Frontal cortex (tissue), 4 donors: ENCODE results near the gene HTRA1. TPM values are rescaled to one million over a fixed set of nuclear protein-coding genes. Genes with fewer than 3 reads are reported as not detected.

Experiments used
- DNase-seq, 2 donors: peaks; one replicate each; pipeline ENCODE4 v3.0.0; 2012; ENCODE audit warnings: low spot score in 2 of 2
- FAIRE-seq: peaks from 2 replicates; lab custom pipeline; 2012; peaks lifted over from hg19 to GRCh38; lab: Jason Lieb, UNC
- total RNA-seq: library from RNA; depleted of rRNA; stranded (reverse); fragments of >200 nt; gene quantifications from one replicate; pipeline ENCODE4 v1.2.3, GENCODE V29; 2014
- donor health status: control.
- donor health status: control.
- donor health status: control.

Gene HTRA1
- total RNA-seq, 1 donor from 2014 or later: 41.2 TPM

DNA sequence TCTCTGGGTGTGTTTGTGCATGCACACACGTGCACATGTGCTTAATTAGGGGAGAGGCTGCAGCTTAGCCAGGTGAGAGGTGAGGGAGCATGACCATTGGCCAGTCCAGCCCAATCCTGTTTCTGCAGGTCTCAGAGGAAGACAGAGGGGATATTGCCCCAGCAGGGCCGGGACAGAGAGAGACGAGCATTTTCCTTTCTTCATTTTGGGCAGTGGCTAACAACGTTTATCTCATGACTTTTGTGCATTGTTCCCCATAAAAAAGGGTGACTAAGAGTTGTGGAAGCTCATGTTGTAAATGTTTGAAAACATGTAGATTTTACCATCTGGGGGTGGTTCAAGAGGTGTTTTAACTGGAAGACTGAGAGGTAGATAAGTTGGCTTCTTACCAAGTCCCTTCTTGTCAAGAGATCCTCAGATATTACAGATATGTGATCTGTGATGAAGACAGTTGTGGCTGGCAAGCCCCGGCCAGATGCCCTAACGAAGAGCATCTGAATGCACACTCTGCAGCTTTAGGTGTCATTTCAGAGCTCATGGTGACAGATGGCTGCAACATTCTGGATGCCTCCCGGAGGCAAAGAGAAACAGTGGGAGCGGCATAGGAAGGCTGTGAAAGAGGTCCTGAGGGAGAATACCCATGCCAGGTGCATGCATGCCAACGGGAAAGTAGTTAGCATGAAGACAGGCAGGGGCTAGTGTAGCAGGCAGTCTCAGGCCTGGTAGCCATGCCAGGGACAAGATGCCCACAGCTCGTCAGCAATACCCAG, 82.5 kb downstream of the HTRA1 start:
- FAIRE-seq: no peak
- no peak for DNase-seq

DNA sequence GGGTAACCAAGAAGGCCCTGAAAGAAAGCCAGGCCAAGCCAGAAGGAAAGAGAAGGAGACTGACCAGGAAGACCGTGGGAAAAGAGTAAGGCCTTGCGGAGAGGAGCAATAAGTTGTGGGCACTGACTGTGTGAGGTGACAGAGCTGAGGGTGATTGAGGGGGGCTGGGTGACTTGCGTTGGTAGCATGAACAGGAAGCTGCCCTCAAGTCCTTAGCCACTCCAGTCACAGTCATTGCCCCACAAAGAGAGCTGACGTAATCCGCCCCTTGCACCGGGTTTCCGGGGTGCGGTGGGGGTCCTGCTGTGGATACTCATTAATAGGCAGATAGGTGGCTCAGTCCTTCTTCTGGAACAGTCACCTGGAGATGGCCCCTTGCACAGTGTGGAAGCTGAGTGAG, 83.1 kb downstream of the HTRA1 start:
- FAIRE-seq: no peak

DNA sequence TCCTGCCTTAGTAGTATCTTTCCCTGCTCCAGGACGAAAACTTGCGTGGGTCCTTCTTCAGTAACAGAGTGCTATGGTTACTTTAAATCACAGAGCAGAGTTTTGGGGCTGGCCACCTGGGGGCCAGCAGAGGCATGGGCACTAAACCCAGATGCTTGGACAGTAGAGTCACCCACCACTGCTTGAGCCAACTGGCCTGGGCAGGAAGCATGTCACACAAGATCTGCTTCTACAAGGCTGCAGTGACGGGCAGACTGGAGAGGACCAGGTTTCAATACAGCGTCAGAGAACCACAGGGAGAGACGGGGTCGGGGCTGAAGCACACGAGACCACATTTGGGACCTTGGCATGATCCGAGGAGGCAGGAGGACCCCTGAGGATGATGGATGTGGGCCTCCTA, 84.9 kb downstream of the HTRA1 start:
- DNase-seq (no peak), FAIRE-seq (no peak)

More for the DNA sequence above, 83.1 kb downstream of the HTRA1 start:
- no peak for DNase-seq

DNA sequence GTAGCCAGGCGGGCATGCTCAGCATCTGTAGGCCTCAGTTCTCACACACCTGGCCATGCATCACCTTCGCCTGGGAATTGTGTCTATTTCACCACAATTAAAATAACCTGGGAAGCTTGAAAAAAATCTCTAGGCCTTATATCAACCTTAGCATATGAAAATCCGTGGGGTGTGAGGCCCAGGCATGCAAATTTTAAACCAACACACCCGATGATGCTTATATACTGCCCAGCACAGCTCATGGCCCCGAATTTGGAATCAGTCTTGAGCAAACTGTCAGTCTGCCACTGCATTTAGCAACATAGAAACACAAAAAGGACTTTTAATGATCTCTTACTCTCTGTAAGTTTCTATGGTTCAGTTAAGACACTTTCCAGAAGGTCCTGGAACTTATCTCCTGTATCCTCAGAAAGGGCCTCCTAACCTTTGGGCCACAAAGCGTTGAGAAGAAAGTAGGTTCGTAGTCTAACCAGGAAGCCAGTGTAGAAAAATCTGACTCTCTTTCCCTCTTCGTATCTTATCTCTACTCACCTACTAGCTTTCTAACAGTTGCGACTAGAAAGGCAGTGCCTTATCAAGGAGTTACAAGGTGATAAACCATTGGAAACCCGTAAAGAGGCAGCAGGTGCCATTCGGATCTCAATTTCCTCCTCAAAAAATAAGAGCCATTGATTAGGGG, 87.2 kb downstream of the HTRA1 start:
- DNase-seq (no peak), FAIRE-seq (no peak)

DNA sequence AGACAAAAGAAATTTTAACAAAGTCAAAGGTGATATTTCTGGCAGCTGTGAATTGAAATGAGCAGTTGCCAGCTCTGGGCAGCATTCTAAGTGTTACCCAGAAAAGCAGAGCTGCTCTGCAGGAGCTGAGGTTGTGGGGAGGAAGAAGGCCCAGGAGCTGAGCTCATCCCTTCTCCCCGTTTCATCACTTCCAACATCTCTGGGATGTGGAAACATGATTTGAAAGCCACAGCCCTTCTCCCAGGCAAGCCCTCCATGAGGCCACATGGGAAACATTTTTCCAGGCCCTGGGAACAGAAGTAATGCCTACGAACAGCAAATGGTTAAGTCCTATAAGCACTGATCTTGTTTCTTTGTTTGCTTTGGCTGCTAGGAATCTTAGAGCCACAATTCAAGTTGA, 88.3 kb downstream of the HTRA1 start:
- FAIRE-seq: no peak

DNA sequence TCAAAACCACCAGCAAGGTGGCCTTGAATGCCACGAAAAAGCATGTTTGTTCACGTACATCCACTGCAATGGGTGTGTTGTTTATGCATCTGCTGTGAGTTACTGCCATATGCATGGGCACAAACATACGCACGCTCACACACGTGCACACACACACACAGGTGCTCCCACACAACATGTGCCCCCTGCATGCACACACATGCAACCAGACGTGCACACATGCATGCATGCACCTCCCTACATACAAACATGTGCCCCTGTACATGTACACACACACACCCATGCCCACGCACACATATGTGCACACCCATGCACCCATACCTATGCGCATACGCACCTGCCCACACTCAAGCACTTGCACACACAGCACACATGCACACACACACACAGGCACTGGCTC, 89.1 kb downstream of the HTRA1 start:
- FAIRE-seq (no peak), DNase-seq (no peak)

More for the DNA sequence above, 88.3 kb downstream of the HTRA1 start:
- no peak for DNase-seq

DNA sequence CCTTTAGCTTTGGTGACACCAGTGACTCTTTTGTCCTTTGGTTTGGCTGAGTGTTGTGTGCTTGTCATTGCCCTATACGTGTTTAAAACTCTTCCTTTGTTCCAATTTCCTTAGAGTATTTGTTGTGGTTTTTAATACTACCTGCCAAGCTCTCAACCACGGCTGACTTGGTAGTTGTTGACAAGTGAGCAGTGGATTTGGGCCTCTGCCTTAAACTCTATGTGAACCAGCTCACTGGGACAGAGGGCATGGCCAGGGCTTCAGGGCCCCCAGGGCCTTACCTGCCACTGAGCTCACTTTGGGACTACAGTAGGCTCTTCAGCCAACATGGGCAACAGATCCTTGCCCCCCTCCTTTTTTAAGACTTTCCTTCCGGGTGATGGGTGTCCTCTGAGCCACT, 89.6 kb downstream of the HTRA1 start:
- FAIRE-seq: no peak
- DNase-seq: no peak

DNA sequence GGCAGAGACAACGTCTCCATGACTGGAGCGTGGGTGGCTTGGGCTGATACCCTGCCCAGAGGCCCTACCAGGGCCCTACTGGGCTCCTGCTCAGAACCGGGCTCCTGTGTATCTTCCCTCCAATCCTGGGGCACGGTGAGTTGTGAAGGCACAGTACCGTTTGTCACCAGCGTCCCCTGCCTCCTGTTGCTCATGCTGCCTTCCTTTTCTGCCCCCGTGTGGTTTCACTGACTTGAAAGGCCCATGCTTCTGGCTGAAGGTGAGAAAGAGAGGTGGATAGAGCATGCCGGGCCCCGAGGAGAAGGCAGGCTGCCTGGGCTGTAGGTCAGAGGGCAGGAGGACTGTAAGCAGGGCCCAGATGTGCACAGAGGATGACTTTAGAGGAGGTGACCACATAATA, 90.1 kb downstream of the HTRA1 start:
- DNase-seq: no peak
- FAIRE-seq: no peak

DNA sequence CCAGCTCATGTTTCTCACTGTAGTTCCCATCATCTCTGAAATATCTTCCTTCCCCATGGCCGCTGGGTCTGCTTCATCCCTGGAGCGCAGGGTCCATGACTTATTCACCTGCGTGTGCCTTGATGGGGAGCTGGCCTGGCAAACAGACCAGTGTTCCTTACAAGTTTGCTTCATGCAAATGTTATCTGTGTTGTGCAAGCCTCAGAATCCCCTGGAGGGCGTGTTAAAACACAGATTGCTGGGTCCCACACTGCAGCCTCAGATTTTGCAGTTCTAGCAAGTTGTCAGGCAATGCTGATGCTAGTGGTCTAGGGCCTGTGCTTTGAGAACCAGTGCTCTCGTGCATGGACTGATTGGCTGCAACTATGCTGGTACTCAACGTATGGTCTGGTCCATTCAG, 92.0 kb downstream of the HTRA1 start:
- FAIRE-seq (no peak), DNase-seq (no peak)

DNA sequence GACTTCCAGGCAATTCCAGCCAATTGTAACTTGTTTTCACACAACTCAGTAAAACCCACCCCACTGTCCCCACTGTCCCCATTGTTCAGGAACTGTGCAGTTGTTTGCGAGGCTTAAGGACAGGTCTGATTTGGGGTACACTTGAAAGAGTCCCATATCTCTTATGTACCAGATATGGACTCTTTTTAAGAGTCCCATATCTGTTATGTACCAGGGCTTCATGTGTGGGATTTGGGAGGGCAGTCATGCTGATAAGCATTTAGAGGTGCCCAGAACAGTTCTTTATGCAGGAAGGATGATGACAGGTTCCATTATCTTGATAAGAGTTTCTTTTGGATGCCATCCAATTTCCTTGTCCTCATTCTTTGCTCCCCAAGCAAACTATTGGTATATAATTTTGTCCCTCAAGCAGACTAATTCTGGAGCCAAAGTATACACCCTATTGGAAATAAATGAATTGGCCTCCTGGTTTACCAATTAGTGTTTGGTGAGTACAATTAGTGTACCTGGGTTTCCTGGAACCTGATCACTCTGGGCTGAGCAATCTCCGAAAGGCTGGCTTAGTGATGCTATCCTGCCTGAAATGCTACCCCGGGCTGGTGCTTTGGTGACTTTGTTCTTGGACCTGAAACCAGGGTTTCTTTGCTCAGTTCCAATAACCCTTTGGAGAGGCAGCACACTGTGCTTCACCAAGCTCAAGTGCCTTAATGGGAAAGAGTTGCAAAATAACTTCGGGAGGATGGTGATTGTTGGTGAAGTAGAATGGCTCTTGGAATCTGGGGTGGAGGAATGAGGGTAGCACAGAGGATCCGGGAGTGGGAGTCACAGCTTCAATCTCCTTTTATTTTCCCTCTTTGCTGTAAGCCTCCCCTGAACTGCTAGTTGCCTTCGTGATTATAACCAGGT, 93.0 kb downstream of the HTRA1 start:
- no peak for DNase-seq
- no peak for FAIRE-seq

DNA sequence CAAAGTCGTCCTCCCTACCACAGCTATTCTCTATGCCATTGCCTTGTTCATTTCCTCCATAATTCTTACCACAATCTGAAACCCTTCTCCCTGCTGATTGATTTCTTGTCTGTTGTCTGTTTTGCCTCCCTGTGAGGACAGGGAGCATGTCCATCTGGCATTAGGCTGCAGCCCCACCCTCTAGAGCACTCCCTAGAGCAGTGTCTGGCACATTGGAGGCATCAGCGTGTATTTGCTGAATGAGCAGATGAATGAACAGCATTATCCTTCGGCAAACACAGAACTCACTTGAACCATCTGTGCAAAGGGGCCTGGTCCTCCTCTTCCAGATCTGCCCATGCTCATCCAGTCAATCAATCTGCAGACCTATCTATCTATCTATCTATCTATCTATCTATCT, 94.1 kb downstream of the HTRA1 start:
- FAIRE-seq (no peak), DNase-seq (no peak)

DNA sequence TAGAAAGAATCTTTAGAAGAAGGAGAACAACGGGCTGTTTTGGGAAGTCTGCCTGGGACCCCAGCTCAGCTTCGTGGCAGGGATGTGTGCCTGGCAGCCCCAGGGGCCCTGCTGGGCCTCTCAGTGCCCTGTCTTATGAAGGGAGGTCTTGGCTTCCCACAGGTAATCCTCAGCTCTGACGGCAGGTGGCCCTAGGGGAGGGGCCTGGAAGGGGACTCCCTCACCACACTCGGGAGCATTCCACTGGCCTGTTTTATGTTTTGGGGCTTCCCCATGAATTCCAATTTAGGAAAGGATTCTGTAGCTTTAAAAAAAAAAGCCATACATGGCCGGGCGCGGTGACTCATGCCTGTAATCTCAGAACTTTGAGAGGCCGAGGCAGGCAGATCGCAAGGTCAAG, 96.2 kb downstream of the HTRA1 start:
- DNase-seq: no peak
- FAIRE-seq: no peak

DNA sequence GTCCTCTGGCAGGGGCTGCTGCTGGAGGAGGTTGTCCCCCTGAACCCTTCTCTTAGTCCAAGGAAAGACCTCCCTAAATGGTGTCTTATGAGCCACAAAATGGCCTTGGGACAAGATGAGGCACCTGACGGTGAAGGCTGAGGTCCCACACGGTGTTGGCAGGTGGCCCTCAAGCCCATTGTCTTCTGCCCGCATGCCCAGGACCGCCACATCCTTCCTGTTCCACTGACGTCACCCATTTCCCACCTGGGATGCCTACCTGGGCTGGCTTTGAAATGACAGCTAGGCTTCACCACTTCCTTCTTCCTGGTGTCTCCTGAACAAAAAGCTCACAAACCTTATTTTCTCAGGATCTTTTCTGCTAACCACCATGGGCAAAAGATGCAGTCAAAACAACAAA, 97.1 kb downstream of the HTRA1 start:
- DNase-seq (no peak), FAIRE-seq (no peak)

DNA sequence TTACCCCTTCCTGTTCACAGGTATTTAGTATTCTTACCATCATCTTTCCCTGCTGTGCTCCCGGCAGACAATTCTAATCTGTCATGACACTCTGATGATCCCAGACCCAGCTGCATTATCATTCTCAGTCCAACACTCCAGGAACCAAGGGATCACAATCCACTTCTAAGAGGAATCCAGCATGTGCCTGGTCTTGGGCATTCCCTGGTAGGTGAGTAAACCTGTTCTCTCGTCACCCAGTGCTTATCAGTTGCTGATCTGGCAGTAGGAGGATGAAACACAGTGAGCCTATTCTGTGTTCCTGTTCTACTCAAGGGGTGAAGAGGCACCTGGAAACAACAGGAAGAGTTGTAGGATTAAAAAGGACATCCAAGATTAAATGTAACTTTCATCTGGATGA, 97.9 kb downstream of the HTRA1 start:
- DNase-seq (no peak), FAIRE-seq (no peak)

DNA sequence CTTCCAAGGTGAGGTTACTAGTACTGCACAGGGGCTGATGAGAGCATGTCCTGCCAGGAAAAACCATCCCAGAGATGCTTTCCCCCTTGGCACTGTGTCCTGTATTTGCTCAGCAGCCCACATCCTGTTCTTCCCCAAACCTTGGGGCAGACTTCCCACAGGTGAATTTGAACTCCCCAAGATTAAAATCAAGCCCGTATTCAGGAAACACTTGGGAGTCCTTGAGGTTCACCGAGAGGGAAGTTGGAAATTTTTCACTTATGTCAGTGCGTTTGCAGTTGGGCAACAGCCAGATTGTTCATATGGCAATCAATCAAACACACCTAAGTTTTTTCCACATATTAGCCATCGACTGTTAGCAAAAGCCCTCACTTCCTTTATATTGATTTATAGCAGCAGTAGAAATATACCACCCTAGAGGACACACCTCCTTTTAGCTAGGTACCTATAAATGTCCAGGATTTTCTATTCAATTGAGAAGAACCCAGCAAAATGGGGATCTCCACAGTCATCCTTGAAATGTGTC, 99.0 kb downstream of the HTRA1 start, which contains the start of gene DMBT1:
Gene DMBT1, plus strand, starts transcription at position 476 of the 526 bp plus-strand sequence. Its CDS starts 17 bp downstream, at position 493.
- no peak for FAIRE-seq
- no peak for DNase-seq

DNA sequence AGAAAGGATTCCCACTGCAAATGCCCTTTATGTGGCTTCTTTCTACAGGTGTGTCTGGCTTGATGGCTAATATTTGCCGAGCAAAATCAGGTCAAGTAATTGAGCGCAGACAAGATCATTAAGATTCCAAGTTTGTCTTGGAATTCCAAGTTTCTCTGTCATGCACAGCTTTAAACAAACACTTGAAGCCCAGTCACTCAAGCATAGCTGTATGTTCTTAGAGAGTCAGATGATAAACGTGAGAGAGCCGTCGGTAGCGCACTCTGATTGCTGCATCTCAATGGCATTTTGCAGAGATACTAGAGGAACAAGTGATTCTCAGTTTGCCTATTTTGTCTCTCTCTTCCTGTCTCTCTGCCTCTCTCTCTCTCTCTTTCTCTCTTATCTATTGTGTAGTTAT, 99.9 kb downstream of the HTRA1 start:
- DNase-seq: no peak

DNA sequence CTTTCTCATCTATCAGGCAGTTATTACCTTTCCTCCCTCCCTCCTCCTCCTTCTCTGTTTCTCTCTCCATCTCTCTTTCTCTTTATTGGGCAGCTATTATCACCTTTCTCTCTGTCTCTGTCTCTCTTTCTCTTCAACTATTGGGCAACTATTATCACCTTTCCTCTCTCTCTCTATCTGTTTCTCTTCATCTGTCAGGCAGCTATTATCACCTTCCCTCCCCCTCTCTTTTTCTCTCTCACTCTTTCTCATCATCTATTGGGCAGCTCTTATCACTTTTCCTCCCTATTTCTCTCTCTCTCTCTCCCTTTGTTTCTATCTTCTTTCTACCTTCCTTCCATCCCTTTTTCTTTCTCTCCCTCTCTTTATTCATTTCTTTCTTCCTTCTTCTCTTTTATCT, 100.4 kb downstream of the HTRA1 start:
- DNase-seq (no peak), FAIRE-seq (no peak)

More for the DNA sequence above, 99.9 kb downstream of the HTRA1 start:
- no peak for FAIRE-seq
